DND-41 (cell line): ENCODE data around the gene ABCC3.

ENCODE experiments used
- ATAC-seq: fragments of 200-7000 bp; cut with Tn5 transposase; 3 replicates; pipeline ENCODE4 v1.9.1; 2021; ENCODE audit warnings: low read depth; ENCODE audit not compliant: insufficient read depth
- DNase-seq: peaks from one replicate; pipeline ENCODE4 v3.0.0-alpha.2; 2020
- H2AFZ ChIP-seq: 2 replicates; pipeline ENCODE4 v1.6.0; 2012; ENCODE audit warnings: low read depth, low read length
- H3K27ac ChIP-seq: 2 replicates; pipeline ENCODE4 v1.5.1; 2012; ENCODE audit warnings: low read length, inconsistent platforms
- H3K27me3 ChIP-seq: fragments of 200-600 bp; sonication (generic); 2 replicates; pipeline ENCODE4 v1.6.0; 2012; ENCODE audit warnings: low read length, mild to moderate bottlenecking, inconsistent platforms; ENCODE audit not compliant: insufficient read depth, poor library complexity
- H3K36me3 ChIP-seq: 2 replicates; pipeline ENCODE4 v1.5.1; 2012; ENCODE audit warnings: low read length, inconsistent platforms; ENCODE audit not compliant: insufficient read depth
- H3K4me1 ChIP-seq: 2 replicates; pipeline ENCODE4 v1.5.1; 2012; ENCODE audit warnings: mild to moderate bottlenecking, low read length; ENCODE audit not compliant: insufficient read depth
- H3K4me2 ChIP-seq: 2 replicates; pipeline ENCODE4 v1.6.0; 2012; ENCODE audit warnings: mild to moderate bottlenecking, moderate library complexity, low read length, inconsistent platforms; ENCODE audit not compliant: insufficient read depth
- H3K4me3 ChIP-seq, 2 experiments: fragments of 200-600 bp in 1 of 2; shearing (Covaris generic) in 1 of 2; 2 replicates each; pipeline ENCODE4 v1.5.1; 2012 to 2016; ENCODE audit warnings: inconsistent platforms in 2 of 2, low read length in 2 of 2, mild to moderate bottlenecking in 2 of 2, low read depth in 1 of 2, moderate library complexity in 1 of 2
- H3K79me2 ChIP-seq: 2 replicates; pipeline ENCODE4 v1.6.0; 2012; ENCODE audit warnings: low read length, inconsistent platforms; ENCODE audit not compliant: insufficient read depth
- H3K9ac ChIP-seq: 2 replicates; pipeline ENCODE4 v1.6.0; 2012; ENCODE audit warnings: low read depth, mild to moderate bottlenecking, inconsistent platforms, low read length, moderate library complexity
- H3K9me3 ChIP-seq: 2 replicates; pipeline ENCODE4 v1.5.1; 2012; ENCODE audit warnings: low read length, moderate library complexity, mild to moderate bottlenecking, inconsistent platforms; ENCODE audit not compliant: insufficient read depth, severe bottlenecking
- H4K20me1 ChIP-seq: 2 replicates; pipeline ENCODE4 v1.6.0; 2012; ENCODE audit warnings: low read length; ENCODE audit not compliant: insufficient read depth
- EZH2 ChIP-seq: IDR thresholded peaks from 3 replicates; pipeline ENCODE4 v1.6.1; 2012; ENCODE audit warnings: borderline replicate concordance, low read depth, mild to moderate bottlenecking, moderate library complexity, low read length, inconsistent platforms; ENCODE audit not compliant: severe bottlenecking
- TF ChIP-seq, protein P1 (sequence below): IDR thresholded peaks from 2 replicates; pipeline ENCODE4 v1.5.1; 2012; ENCODE audit warnings: borderline replicate concordance, low read length, moderate library complexity, mild to moderate bottlenecking; ENCODE audit not compliant: poor library complexity, severe bottlenecking; ENCODE audit errors: extremely low read depth

ABCC3 gene

GRCh38 chr17:50691550-50692447 is 57.1 kb downstream of the ABCC3 start:
- Histone ChIP-seq H2AFZ (no peak overlapping the region), H3K4me1 (no peaks in the 10 kb centered on the region), H3K79me2 (no peaks in the 10 kb centered on the region), H4K20me1 (peaks cover 8% of the 10 kb centered on the region; the same call in 1 of the 2 replicates), H3K4me2 (no peak overlapping the region), H3K27me3 (no peaks in the 10 kb centered on the region), H3K27ac (no peak overlapping the region), H3K36me3 (peaks cover 46% of the 10 kb centered on the region), H3K9me3 (no peaks in the 10 kb centered on the region), H3K4me3 (no peak overlapping the region), H3K9ac (no peak overlapping the region)
- DNase-seq, result no peak
- no peak for ATAC-seq
- no peak for TF ChIP-seq EZH2
- TF ChIP-seq, protein P1, sequence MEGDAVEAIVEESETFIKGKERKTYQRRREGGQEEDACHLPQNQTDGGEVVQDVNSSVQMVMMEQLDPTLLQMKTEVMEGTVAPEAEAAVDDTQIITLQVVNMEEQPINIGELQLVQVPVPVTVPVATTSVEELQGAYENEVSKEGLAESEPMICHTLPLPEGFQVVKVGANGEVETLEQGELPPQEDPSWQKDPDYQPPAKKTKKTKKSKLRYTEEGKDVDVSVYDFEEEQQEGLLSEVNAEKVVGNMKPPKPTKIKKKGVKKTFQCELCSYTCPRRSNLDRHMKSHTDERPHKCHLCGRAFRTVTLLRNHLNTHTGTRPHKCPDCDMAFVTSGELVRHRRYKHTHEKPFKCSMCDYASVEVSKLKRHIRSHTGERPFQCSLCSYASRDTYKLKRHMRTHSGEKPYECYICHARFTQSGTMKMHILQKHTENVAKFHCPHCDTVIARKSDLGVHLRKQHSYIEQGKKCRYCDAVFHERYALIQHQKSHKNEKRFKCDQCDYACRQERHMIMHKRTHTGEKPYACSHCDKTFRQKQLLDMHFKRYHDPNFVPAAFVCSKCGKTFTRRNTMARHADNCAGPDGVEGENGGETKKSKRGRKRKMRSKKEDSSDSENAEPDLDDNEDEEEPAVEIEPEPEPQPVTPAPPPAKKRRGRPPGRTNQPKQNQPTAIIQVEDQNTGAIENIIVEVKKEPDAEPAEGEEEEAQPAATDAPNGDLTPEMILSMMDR, result no peak

GRCh38 chr17:50692448-50693035 is 57.9 kb downstream of the ABCC3 start:
- no peaks in the 10 kb centered on the region for H3K9me3 ChIP-seq
- H2AFZ ChIP-seq, result no peak overlapping the region
- no peaks in the 10 kb centered on the region for H3K27me3 ChIP-seq
- no peak for TF ChIP-seq EZH2
- TF ChIP-seq, protein P1, result no peak
- no peak overlapping the region for H3K27ac ChIP-seq
- peaks cover 11% of the 10 kb centered on the region; the same call in 1 of the 2 replicates for H4K20me1 ChIP-seq
- no peaks in the 10 kb centered on the region for H3K4me1 ChIP-seq
- H3K9ac ChIP-seq, result no peak overlapping the region
- H3K79me2 ChIP-seq, result no peaks in the 10 kb centered on the region
- H3K36me3 ChIP-seq, result peaks cover 53% of the 10 kb centered on the region
- H3K4me3 ChIP-seq, result no peak overlapping the region
- no peak for ATAC-seq
- H3K4me2 ChIP-seq, result no peak overlapping the region
- no peak for DNase-seq

DNA sequence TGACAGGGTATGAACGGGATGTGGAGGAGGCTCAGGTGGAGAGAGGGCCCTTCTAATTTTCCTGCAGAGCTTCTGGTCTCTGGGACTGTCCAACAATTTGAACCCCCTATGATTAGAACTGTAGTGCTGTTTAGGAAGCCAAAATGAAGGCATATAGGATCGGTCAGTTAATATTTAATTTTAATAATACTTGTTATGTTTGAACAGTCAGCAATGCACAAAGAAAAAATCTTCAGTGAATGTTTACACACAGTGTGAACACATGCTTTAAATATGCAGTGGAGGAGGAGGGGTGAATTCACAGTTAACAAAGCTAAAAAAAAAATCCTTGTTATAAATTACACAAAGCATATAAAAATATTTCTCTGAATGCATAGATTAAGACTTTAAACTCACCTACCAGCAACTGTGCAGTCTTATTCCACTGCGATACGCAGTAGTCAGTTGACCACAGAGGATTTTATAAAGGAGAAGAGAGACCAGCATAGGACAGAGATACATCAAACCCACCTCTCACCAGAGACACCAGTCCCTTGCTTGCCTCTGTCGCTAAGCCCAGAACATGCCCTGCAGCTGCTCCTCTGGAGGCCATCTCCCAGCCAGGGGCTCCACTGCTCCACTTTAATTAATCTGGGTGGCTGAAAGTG is 58.5 kb downstream of the ABCC3 start:
- peaks cover 59% of the 10 kb centered on the region for H3K36me3 ChIP-seq
- H4K20me1 ChIP-seq, result peaks cover 11% of the 10 kb centered on the region; the same call in 1 of the 2 replicates
- no peak overlapping the region for H2AFZ ChIP-seq
- ATAC-seq, result no peak
- H3K9me3 ChIP-seq, result no peaks in the 10 kb centered on the region
- TF ChIP-seq, protein P1, result no peak
- no peak for TF ChIP-seq EZH2
- H3K4me2 ChIP-seq, result no peak overlapping the region
- H3K79me2 ChIP-seq, result no peaks in the 10 kb centered on the region
- H3K27me3 ChIP-seq, result no peaks in the 10 kb centered on the region
- H3K27ac ChIP-seq, result no peak overlapping the region
- H3K4me3 ChIP-seq, result no peak overlapping the region
- no peaks in the 10 kb centered on the region for H3K4me1 ChIP-seq
- no peak overlapping the region for H3K9ac ChIP-seq
- no peak for DNase-seq
